ENCODE measurements around the gene KIF18B.

The KIF18B gene

GRCh38 chr17:44935116-44935515 is 12.5 kb downstream of the KIF18B start:
- Histone ChIP-seq H3K4me3 (ENCODE audit: control insufficient read depth in 1 of 7, extremely low read depth in 1 of 7, insufficient read depth in 4 of 7, low read depth in 2 of 7, low read length in 6 of 7) (no peak overlapping the region), H3K27me3 (replicated peaks in 2 of 5; ENCODE audit: control insufficient read depth in 4 of 5, insufficient read depth in 5 of 5, low read length in 4 of 5) (no peaks in the 10 kb centered on the region), H3K9me3 (ENCODE audit: control extremely low read depth in 1 of 5, control insufficient read depth in 4 of 5, insufficient read depth in 2 of 5, low read depth in 1 of 5, low read length in 4 of 5) (peaks cover 0 to 4% (median 0%) of the 10 kb centered on the region in 5 experiments), H3K27ac (ENCODE audit: insufficient read depth in 1 of 2, low read depth in 1 of 2, low read length in 2 of 2, poor library complexity in 1 of 2, severe bottlenecking in 2 of 2) (no peak overlapping the region), H3K36me3 (ENCODE audit: control insufficient read depth in 4 of 4, insufficient read depth in 4 of 4, low read length in 3 of 4) (peaks cover 0 to 64% (median 40%) of the 10 kb centered on the region in 4 experiments), H3K4me1 (ENCODE audit: control extremely low read depth in 1 of 4, control insufficient read depth in 4 of 4, insufficient read depth in 4 of 4, low read length in 3 of 4) (no peaks in the 10 kb centered on the region)
- ChIA-PET CTCF (interaction anchor here (3.4 kb wide), 1 partner anchor 14 kb away, joined by 10 read pairs; no protein-coding TSS in a partner anchor), POLR2A (no interaction called here)
- 100% methylated on average over 3 of the region's 9 CpGs for WGBS (ENCODE audit: insufficient coverage)
- no peak for DNase-seq

- CTCF ChIA-PET, result interaction anchor here (3.4 kb wide), 1 partner anchor 14 kb away, joined by 10 read pairs; no protein-coding TSS in a partner anchor
Measured at GRCh38 chr17:44934745-44935105, 12.8 kb downstream of the KIF18B start.

GRCh38 chr17:44933824-44934744 is 13.5 kb downstream of the KIF18B start:
- no peaks in the 10 kb centered on the region for H3K27me3 ChIP-seq (replicated peaks in 2 of 5; ENCODE audit: control insufficient read depth in 4 of 5, insufficient read depth in 5 of 5, low read length in 4 of 5)
- CTCF ChIA-PET, result interaction anchor here (3.4 kb wide), 1 partner anchor 13 kb away, joined by 10 read pairs; no protein-coding TSS in a partner anchor
- no peak for DNase-seq
- POLR2A ChIA-PET, result interaction anchor here (0.8 kb wide), 1 partner anchor 18 kb away, joined by 3 read pairs; no protein-coding TSS in a partner anchor
- peaks cover 0 to 74% (median 44%) of the 10 kb centered on the region in 4 experiments for H3K36me3 ChIP-seq (ENCODE audit: control insufficient read depth in 4 of 4, insufficient read depth in 4 of 4, low read length in 3 of 4)
- H3K27ac ChIP-seq (ENCODE audit: insufficient read depth in 1 of 2, low read depth in 1 of 2, low read length in 2 of 2, poor library complexity in 1 of 2, severe bottlenecking in 2 of 2), result no peak overlapping the region
- H3K9me3 ChIP-seq (ENCODE audit: control extremely low read depth in 1 of 5, control insufficient read depth in 4 of 5, insufficient read depth in 2 of 5, low read depth in 1 of 5, low read length in 4 of 5), result peaks cover 0 to 4% (median 0%) of the 10 kb centered on the region in 5 experiments
- no peaks in the 10 kb centered on the region for H3K4me1 ChIP-seq (ENCODE audit: control extremely low read depth in 1 of 4, control insufficient read depth in 4 of 4, insufficient read depth in 4 of 4, low read length in 3 of 4)
- WGBS (ENCODE audit: insufficient coverage), result 97% methylated on average over 30 of the region's 34 CpGs
- no peak overlapping the region for H3K4me3 ChIP-seq (ENCODE audit: control insufficient read depth in 1 of 7, extremely low read depth in 1 of 7, insufficient read depth in 4 of 7, low read depth in 2 of 7, low read length in 6 of 7)

More at GRCh38 chr17:44934745-44935105, 12.8 kb downstream of the KIF18B start:
- no peak overlapping the region for H3K4me3 ChIP-seq (ENCODE audit: control insufficient read depth in 1 of 7, extremely low read depth in 1 of 7, insufficient read depth in 4 of 7, low read depth in 2 of 7, low read length in 6 of 7)
- WGBS (ENCODE audit: insufficient coverage), result 93% methylated on average over 3 of the region's 10 CpGs
- DNase-seq, result no peak
- no peaks in the 10 kb centered on the region for H3K4me1 ChIP-seq (ENCODE audit: control extremely low read depth in 1 of 4, control insufficient read depth in 4 of 4, insufficient read depth in 4 of 4, low read length in 3 of 4)
- peaks cover 0 to 4% (median 0%) of the 10 kb centered on the region in 5 experiments for H3K9me3 ChIP-seq (ENCODE audit: control extremely low read depth in 1 of 5, control insufficient read depth in 4 of 5, insufficient read depth in 2 of 5, low read depth in 1 of 5, low read length in 4 of 5)
- no peak overlapping the region for H3K27ac ChIP-seq (ENCODE audit: insufficient read depth in 1 of 2, low read depth in 1 of 2, low read length in 2 of 2, poor library complexity in 1 of 2, severe bottlenecking in 2 of 2)
- H3K36me3 ChIP-seq (ENCODE audit: control insufficient read depth in 4 of 4, insufficient read depth in 4 of 4, low read length in 3 of 4), result peaks cover 0 to 68% (median 41%) of the 10 kb centered on the region in 4 experiments
- POLR2A ChIA-PET, result no interaction called here
- no peaks in the 10 kb centered on the region for H3K27me3 ChIP-seq (replicated peaks in 2 of 5; ENCODE audit: control insufficient read depth in 4 of 5, insufficient read depth in 5 of 5, low read length in 4 of 5)

- ChIA-PET CTCF (interaction anchor here (1.0 to 3.4 kb wide), 4 partner anchors 11 to 90 kb away, joined by 3 to 17 read pairs (median 4); no protein-coding TSS in a partner anchor), POLR2A (no interaction called here)
- H3K4me3 ChIP-seq (ENCODE audit: control insufficient read depth in 1 of 7, extremely low read depth in 1 of 7, insufficient read depth in 4 of 7, low read depth in 2 of 7, low read length in 6 of 7), result no peak overlapping the region
- whole genome bisulfite sequencing (ENCODE audit: insufficient coverage), result 100% methylated on average over 6 of the region's 6 CpGs
- no peaks in the 10 kb centered on the region for H3K4me1 ChIP-seq (ENCODE audit: control extremely low read depth in 1 of 4, control insufficient read depth in 4 of 4, insufficient read depth in 4 of 4, low read length in 3 of 4)
- no peak for DNase-seq
- H3K36me3 ChIP-seq (ENCODE audit: control insufficient read depth in 4 of 4, insufficient read depth in 4 of 4, low read length in 3 of 4), result peaks cover 0 to 83% (median 47%) of the 10 kb centered on the region in 4 experiments
- no peaks in the 10 kb centered on the region for H3K27me3 ChIP-seq (replicated peaks in 2 of 5; ENCODE audit: control insufficient read depth in 4 of 5, insufficient read depth in 5 of 5, low read length in 4 of 5)
- H3K27ac ChIP-seq (ENCODE audit: insufficient read depth in 1 of 2, low read depth in 1 of 2, low read length in 2 of 2, poor library complexity in 1 of 2, severe bottlenecking in 2 of 2), result no peak overlapping the region
- H3K9me3 ChIP-seq (ENCODE audit: control extremely low read depth in 1 of 5, control insufficient read depth in 4 of 5, insufficient read depth in 2 of 5, low read depth in 1 of 5, low read length in 4 of 5), result no peaks in the 10 kb centered on the region
Measured at GRCh38 chr17:44932787-44933097, 14.8 kb downstream of the KIF18B start.

- Histone ChIP-seq H3K36me3 (ENCODE audit: control insufficient read depth in 4 of 4, insufficient read depth in 4 of 4, low read length in 3 of 4) (peaks cover 0 to 88% (median 51%) of the 10 kb centered on the region in 4 experiments), H3K27ac (ENCODE audit: insufficient read depth in 1 of 2, low read depth in 1 of 2, low read length in 2 of 2, poor library complexity in 1 of 2, severe bottlenecking in 2 of 2) (no peak overlapping the region), H3K9me3 (ENCODE audit: control extremely low read depth in 1 of 5, control insufficient read depth in 4 of 5, insufficient read depth in 2 of 5, low read depth in 1 of 5, low read length in 4 of 5) (no peaks in the 10 kb centered on the region), H3K4me1 (ENCODE audit: control extremely low read depth in 1 of 4, control insufficient read depth in 4 of 4, insufficient read depth in 4 of 4, low read length in 3 of 4) (no peaks in the 10 kb centered on the region), H3K4me3 (ENCODE audit: control insufficient read depth in 1 of 7, extremely low read depth in 1 of 7, insufficient read depth in 4 of 7, low read depth in 2 of 7, low read length in 6 of 7) (no peak overlapping the region), H3K27me3 (replicated peaks in 2 of 5; ENCODE audit: control insufficient read depth in 4 of 5, insufficient read depth in 5 of 5, low read length in 4 of 5) (no peaks in the 10 kb centered on the region)
- no peak for DNase-seq
- WGBS (ENCODE audit: insufficient coverage), result 88% methylated on average over 6 of the region's 8 CpGs
- POLR2A ChIA-PET, result interaction anchor here (0.8 kb wide), 1 partner anchor 216 kb away, joined by 3 read pairs; the partner anchor contains the start of gene HEXIM1
- CTCF ChIA-PET, result interaction anchor here (1.0 to 3.4 kb wide), 4 partner anchors 10 to 90 kb away, joined by 3 to 17 read pairs (median 4); no protein-coding TSS in a partner anchor
Measured at GRCh38 chr17:44932096-44932786, 15.3 kb downstream of the KIF18B start.

- Histone ChIP-seq H3K27ac (ENCODE audit: insufficient read depth in 1 of 2, low read depth in 1 of 2, low read length in 2 of 2, poor library complexity in 1 of 2, severe bottlenecking in 2 of 2) (no peak overlapping the region), H3K4me3 (ENCODE audit: control insufficient read depth in 1 of 7, extremely low read depth in 1 of 7, insufficient read depth in 4 of 7, low read depth in 2 of 7, low read length in 6 of 7) (no peak overlapping the region), H3K4me1 (ENCODE audit: control extremely low read depth in 1 of 4, control insufficient read depth in 4 of 4, insufficient read depth in 4 of 4, low read length in 3 of 4) (no peaks in the 10 kb centered on the region), H3K27me3 (replicated peaks in 2 of 5; ENCODE audit: control insufficient read depth in 4 of 5, insufficient read depth in 5 of 5, low read length in 4 of 5) (no peaks in the 10 kb centered on the region), H3K36me3 (ENCODE audit: control insufficient read depth in 4 of 4, insufficient read depth in 4 of 4, low read length in 3 of 4) (peaks cover 0 to 97% (median 56%) of the 10 kb centered on the region in 4 experiments), H3K9me3 (ENCODE audit: control extremely low read depth in 1 of 5, control insufficient read depth in 4 of 5, insufficient read depth in 2 of 5, low read depth in 1 of 5, low read length in 4 of 5) (no peaks in the 10 kb centered on the region)
- CTCF ChIA-PET, result interaction anchor here (1.7 to 3.4 kb wide), 2 partner anchors 11 to 13 kb away, joined by 6 to 17 read pairs; no protein-coding TSS in a partner anchor
- POLR2A ChIA-PET, result interaction anchor here (0.8 to 1.1 kb wide), 2 partner anchors 30 to 217 kb away, joined by 3 read pairs; partner anchors contain the start of gene HEXIM1
- no peak for DNase-seq
- WGBS (ENCODE audit: insufficient coverage), result 100% methylated on average over 4 of the region's 5 CpGs
Measured at GRCh38 chr17:44931376-44931775, 16.2 kb downstream of the KIF18B start.

Data from common myeloid progenitor, CD34-positive (primary cell).